COLO668 (cell line): ENCODE data around the gene CPED1.

Experiments
- DNase-seq: peaks from one replicate; lab custom pipeline; 2025; ENCODE audit not compliant: unreplicated experiment; lab: John Stamatoyannopoulos, UW

Gene CPED1

DNA sequence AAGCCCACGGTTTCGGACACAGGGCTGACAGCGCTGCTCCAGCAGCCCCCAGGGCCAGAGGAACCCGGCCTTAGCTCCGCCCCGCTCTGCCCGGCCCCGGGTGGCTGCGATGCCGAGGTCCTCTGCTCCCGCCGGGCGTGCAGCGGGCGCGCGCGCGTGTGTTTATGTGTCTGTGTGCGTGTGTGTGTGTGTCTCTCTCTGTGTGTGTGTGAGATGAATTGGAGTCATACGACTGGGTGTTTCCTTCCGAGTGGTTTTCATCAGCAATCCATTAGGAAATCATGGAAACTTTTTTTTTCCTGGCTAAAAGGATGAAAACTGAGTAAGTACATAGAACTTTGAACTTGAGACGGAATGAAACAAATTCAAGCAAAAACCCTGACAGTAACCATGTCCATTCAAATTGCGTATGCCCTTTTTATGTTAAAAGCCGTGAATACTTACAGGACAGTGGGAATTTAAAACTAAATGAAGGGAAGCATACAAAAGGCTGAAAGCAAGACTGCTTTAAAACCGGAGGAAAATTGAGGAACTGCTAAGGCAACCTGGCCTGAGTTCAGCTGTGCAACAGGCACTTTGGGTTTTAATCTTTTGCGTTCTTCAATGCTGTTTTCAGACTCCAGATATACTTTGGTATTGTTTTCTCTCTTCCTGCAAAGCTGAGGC, at the start of gene CPED1:
Gene CPED1 (plus strand): TSS at position 121 of the 666 bp plus-strand sequence. CDS start 911 bp downstream, outside the sequence.
- peak; percentile 73 for DNase-seq

DNA sequence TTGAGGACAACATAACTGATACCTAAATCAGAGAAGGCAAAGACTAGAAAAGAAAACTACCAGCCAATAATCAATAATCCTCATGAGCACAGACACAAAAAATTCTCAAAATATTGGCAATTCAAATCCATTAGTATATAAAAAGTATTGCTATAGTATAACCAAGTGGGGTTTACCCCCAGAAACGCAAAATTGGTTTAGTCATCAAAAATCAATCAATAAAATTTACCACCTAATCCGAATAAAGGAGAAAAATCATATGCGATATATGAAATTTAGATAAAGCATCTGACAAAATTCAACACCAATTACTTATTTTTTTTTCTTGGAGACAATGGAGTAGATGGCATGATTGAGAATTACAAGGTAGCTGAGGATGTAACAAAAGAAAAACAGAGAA, 49.2 kb upstream of the CPED1 start:
- DNase-seq, result no peak

DNA sequence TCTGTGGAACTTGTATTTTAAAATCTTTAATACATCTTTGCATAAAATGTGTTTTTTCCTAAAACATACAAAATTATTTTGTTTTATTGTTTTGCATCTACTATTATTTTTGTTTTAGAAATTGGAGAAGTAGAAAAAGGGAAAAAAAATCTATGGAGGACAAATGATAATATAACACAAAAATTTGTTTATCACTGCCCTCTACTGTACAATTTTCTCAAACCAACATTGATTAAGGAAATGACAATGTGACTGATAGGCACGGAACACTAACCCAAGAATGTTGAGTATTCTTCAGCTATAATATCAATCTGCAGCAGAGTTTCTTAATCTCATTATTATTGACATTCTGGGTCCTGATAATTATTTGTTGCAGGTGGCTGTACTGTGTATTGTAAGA, 47.4 kb upstream of the CPED1 start:
- DNase-seq, result no peak

DNA sequence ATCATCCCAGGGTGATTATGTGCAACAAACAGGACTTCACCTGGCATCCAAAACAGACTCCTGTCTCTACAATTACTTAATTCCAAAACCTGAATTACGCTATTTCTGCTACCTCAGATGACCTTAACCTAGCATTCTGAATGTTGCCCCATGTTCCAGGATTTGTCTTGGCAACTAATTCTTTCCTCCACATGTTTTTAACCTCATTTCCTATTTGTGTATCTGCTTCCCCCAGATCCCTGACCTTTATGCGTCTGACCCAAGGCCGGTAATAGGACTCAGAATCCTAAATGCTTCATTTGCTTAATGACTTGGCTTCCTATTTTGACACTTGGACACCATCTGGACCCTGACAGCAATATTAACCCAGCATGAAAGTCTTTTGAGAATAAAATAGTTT, 46.7 kb upstream of the CPED1 start:
- DNase-seq, result no peak

DNA sequence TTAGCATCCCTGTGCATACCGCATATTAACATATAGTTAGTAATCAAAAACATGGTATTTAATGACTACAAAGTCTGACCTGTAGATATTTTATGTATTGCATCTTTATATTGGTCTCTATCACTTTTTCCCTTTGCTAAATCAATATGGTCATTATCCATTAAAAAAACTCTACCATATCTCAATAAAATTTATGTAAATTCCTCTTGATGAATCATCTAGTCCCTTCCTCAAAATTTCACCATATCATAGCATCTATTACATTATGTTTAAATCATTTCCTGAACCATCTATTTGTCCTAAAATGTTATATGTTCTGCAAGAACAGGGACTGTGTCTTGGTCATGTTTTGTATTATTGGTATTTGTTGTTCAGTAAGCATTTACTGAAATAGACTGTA, 45.6 kb upstream of the CPED1 start:
- DNase-seq, result no peak

DNA sequence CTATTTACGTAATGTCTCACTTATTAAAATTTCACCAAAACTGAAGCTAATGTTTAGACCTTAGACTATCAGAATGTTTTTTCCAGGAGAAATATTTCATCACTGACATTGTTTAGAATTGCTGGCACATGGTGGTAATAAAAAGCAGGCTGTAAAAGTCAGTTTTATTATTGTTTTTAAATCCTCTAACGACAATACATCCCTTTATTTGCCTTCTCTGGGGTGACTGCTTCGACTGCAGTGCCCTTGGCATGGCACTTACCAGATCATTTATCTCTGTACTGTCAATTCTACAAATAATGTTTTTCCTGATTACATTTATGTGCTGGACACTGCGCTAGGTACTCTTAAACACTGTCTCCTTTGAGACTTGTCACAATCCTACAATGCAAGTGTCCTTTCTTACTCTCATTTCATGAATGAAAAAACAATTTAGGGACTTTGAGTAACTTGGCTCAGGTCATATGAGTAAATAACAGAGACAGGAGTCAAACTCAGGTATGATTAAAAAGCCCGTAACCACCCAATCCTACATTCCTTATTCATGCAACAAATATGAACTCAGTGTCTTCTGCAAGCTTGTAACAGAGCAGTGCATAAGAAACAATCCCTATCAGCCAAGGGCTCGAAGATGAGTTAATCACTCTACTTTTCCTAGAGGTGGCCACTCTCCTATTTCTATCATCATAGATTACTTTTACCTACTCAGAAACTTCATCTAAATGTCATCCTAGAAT, 43.5 kb upstream of the CPED1 start:
- no peak for DNase-seq

DNA sequence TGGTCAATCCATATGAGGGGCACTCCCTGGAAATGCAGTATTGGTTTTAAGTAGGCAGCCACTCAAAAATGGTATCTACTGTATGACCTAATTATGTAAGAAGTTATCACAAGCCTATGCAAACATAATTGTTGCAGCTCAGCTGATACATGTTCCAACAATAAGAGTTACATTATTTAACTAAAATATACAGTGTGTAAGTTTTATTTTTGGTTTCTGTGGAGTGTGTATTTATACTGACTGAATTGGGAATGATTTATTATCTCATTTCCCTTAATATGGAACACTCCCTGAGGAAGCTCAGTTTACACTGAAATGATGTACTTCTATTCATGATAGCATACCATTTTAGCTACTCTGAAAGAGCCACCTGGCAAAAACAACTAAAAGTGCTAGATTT, 40.5 kb upstream of the CPED1 start:
- DNase-seq, result no peak

DNA sequence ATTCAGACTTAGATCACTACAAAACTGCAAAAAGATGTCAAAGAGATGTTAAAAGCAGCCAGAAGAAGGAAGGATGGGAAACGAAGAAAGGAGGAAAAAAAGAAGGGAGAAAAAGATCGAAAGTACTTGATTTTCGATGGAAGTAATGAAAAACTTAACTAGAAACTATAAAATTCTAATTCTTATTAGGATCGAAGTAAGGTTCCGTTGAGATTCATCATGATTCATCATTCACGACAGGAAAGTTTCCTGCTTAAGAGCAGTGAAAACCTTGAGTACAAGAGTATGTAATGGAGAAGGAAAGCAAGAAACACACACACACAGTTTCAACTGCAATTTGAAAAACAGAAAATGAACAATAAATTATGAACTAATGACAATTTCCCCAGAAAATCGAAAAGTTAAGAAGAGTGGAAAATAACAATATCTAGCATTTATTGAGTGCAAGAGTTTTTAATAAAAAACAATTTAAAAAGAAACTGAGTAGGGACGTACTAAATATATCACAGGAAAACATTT, 39.1 kb upstream of the CPED1 start:
- DNase-seq, result no peak

DNA sequence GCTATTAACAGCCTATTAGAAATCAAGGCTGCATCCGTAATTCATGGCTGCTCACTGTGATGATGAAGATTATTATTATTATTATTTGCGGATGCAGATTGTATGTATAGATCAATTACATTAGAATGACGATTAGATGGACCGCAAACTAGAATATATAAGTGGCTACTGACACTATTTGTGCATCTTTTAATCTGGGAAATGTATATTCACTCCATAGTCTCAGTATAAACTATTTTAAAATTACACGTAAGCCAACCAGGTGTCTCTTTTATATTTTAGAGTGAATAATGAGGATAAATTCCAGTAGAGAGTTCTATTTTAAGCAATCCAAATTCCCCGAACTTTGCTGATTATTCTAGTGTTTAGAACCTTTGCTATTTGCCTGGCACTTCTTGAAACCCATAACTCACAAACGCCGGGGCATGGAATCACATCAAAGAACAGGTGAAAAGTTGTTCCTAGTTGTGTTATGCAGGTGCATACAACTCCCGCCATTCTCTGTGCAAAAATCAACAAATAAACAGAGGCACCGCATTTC, 38.4 kb upstream of the CPED1 start:
- DNase-seq, result no peak

DNA sequence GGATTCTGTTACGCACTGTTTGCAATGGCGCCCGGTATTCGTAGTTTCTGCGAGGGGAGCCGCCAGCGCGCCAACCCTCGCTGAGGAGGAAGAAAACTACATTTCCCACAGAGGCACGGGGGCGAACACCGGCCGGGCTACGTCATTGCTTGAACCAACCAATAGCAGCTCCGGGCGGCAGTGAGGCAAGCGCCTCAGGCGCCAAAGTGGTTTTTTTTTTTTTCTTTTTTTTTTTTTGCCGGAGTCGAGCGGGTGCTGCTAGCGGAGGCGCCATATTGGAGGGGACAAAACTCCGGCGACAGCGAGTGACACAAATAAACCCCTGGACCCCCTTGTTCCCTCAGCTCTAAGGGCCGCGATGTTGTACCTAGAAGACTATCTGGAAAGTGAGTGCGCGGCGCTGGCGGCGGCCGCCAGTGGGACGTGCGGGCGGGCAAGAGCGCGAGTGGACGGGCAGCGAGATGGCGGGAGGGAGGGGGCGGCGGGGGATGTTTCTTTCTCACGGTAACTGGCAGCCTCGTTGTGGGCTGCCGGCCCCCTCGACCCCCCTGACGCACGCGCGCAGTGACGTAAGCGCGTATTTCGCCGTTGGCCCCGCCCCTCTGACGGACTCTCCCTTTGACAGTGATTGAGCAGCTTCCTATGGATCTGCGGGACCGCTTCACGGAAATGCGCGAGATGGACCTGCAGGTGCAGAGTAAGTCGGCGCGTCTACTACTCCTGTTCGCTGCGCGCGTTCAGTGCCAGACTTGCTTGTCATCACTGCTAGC, 37.8 kb upstream of the CPED1 start, which contains the start of gene ING3:
Gene ING3 (plus strand): TSS at position 239 of the 770 bp plus-strand sequence. CDS start 120 bp downstream, at position 359.
- peak; percentile 96 for DNase-seq

DNA sequence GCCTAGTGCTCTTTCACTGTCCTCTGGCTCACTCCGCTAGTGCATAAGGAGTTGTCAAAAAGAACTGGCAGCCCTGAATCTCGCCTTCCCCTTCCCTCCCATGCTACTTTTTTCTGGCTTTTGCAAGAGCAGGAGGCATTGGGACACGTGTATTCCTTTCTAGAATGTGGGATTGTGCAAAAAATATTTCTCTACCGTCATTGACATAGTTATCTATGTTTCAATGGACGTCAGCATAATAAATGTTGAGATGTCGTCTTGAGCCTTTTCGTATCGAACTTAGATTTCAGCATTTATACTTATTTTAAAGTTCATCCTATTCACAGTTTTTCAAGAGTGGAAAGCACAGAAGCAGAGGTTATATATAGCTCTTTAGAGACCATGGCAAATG, 37.2 kb upstream of the CPED1 start:
- DNase-seq, result no peak

DNA sequence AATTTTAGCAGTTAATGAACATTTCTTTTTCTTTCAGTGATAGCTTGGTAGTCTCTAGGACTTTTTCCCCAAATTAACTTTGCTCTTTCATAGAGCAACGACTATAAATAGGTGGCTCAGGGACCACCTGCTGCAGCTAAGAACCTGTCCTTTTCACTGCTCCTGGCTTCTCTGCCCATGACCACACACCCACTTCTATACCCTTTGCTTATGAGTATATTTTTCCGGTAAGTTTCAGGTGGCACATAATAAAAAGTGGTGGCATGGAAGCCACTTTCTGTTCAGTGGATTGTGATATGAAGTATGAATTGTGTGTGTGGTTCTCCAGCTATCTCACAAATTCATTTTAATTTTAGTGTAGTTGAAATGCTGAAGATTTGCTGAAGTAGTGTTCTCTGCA, 36.7 kb upstream of the CPED1 start:
- no peak for DNase-seq

DNA sequence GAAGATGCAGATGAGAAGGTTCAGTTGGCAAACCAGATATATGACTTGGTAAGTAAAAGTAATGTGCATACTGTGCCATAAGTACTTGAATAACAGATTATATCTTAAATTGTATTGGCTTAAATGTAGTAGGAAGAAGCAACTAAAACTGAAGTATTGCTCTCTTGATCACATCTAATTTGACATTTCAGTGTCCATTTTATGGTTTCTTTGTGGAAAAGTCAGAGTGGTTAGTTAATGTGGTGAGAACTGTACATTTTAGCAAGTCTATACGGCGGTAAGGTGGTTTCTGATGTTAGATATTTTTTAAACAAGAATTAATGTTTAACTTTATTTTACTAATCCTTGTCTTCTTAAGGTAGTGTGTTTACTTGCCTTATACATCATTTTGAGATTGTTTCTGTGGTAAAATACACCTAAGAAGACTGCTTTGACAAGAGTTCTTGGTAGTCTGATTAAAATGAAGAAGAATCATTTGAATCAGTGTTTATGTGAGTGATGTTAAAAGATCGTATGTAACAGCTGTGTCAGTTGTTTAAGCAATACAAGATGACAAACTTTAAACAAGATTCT, 32.8 kb upstream of the CPED1 start:
- DNase-seq, result no peak

DNA sequence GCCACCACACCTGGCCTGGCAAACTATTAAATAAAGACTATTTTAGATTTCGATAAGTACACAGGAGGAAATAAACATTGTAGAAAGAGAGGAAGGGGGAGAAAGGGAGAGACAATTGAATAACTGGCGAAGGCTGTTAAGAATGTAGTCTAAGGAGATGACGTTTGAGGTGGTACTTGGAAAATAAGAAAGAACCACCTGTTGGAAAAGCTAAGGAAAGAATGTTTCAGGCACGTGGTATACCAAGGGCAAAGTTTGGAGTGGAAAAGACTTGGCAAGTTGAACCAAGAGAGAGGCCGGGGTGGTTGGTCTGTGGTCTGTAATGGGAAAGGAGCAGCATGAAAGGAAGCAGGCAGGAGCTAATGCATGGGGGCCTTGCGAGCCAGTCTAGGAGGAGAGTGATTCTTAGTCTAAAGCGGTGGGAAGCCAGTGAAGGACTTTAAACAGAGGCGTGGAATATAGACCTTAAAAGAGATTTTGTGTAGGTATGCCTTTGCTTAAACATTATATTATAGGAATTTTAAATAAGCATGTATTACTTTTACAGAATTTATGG, 28.5 kb upstream of the CPED1 start:
- no peak for DNase-seq

DNA sequence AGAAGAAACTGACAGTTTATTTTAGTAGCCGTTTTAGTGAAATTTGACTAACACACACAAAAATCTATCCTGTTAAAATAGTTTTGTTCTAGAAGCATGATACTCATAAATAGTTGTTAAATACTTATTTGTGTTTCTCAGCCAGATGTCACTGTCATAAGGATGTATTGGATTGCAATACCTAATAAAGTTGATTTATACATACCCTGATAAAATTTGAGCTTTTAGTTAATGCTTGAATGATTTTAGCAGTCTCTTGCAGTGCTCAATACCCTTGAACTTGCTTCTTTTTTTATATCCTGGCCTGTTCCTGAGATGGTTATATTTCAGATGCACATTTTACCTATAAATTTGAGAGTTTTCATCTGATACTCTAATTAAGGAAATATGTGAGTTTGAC, 27.8 kb upstream of the CPED1 start:
- DNase-seq, result no peak

DNA sequence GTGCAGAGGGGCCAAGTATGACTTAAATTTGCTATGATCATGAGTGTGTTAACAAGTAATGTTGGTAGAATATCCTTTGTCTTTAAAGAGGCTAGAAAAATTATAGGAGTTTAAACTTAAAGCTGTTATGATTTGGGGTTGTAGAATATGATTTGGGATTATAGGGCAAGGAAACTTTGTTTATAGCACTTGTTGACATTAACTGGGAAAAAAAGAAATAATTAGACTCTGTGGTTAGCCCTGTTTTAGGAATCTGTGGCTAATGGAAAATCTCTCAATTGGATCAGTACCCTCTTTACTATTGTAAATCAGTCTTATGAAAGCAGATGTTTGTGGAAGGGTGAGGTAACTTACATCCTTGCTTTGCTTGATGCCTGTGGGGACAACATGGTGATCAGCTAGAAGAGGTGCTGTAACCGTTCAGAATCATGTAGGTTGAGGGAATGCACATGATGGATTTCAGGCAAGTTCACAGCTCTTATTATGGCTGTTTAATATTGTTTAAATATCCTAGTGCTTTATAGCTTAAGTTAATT, 26.8 kb upstream of the CPED1 start:
- DNase-seq, result no peak

DNA sequence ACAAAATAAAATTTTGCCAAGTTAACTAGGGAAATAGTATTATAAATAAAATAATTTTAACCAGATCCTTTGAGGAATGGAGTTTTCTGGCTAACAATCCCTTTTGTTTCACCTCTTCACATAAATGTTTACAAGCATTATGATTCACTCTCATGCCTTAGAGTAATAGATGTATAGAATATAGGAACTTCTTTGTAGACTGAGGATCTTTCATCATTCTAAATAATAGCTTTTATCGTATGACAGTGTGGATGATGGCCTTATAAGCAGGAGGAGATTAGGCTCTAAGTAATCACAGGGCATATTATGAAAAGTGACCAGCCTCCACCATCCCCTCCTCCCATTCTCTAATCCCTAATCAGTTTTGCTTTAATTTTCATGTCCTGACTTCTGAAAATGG, 24.4 kb upstream of the CPED1 start:
- DNase-seq, result no peak

DNA sequence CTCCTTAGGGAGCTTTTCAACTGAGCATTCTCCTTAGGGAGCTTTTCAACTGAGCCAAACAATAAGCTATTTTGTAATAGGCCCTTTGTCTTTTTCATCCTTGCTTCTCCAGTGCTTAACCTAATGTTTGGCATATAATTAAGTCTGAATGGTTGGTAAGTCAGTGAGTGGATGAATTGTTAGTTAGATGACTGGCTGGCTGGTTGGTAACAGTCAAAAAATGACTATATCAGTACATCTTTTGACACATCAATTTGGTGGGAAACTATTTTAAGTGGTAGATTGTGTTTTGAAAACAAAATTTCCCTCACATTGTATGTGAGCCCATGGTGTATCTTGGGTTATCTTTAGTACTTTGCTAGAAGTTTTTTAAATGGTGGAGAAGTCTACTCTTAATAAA, 21.6 kb upstream of the CPED1 start:
- DNase-seq, result no peak

DNA sequence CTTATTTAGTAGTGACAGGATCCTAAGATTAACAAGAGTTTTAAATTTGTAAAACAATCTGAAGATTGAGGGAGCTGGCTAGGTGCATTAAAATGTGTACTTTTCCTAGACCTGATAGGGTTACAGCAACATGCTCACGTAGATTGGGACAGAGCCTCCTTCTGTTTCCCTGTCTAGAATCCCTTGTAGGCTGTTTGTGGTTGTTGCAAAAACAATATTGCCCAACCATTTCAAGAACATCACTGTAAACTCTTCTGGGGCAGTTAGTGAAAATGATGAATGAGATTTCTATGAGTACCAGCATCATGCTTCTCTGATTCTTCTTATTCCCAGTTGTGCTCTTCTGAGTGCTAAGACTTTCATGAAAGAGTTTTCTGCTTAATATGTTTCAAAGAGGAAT, 14.7 kb upstream of the CPED1 start:
- DNase-seq, result no peak

DNA sequence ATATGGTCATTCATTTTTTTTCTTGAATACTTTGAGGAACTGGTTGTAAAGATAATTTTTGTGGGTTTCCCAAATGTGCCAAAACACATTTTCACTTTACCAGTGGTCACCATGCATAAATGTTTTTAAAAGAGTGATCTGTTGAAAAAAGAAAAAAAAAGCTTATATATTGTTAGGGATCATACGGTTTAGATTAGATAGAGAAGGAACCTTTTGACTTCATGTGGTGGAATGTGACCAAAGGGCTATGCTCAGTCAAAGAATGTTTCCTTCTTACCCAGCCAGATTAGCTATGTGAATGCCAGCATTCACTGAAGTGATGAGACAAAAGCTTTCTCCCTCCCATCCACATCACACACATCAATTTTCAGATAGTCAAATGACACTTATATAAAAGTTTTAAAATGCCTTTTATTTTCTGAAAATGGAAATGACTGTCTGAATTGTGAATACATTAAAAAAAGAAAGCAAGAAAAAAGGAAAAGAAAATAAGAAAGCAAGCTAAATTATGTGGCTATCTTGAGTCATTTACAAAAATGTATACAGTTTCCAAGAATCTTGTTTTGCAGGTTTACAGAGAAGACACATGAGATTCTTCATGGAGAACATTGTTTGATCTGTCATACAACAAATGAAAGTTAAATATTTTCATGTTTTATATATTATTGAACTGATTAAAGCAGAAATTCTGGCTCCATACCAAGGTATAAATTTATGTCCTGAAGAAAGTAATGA, 8.6 kb upstream of the CPED1 start:
- DNase-seq, result no peak
